ENCODE results near the gene RNF14.

Gene RNF14

GRCh38 chr5:141968914-141969608, at the start of gene RNF14:
RNF14 (plus strand) TSS chr5:141969105; CDS start chr5:141973589, 4,484 bp downstream.
- no peak for TF ChIP-seq REST (IDR thresholded peaks at IDR 0.05; ENCODE audit: low read depth)
- peak; percentile 98 for TF ChIP-seq ZBTB7A (IDR thresholded peaks at IDR 0.05; ENCODE audit: low read depth)
- peak; percentile 91 for TF ChIP-seq TAF1 (IDR thresholded peaks at IDR 0.05; ENCODE audit: low read depth)
- 0 out of 2 replicates have a peak, but pooled peaks have one; percentile 53 for TF ChIP-seq YY1 (IDR thresholded peaks at IDR 0.05; ENCODE audit: low read depth)
- TF ChIP-seq TCF12 (IDR thresholded peaks at IDR 0.05; ENCODE audit: low read depth), result peak; percentile 77
- TF ChIP-seq USF1 (IDR thresholded peaks at IDR 0.05), result peak; percentile 78
- TF ChIP-seq CEBPB (IDR thresholded peaks at IDR 0.05), result no peak
- TF ChIP-seq MAX (IDR thresholded peaks at IDR 0.05), result peak; percentile 48

GRCh38 chr5:141919218-141920119, 49.4 kb upstream of the RNF14 start:
- TF ChIP-seq FOXM1 (IDR thresholded peaks at IDR 0.05; ENCODE audit: borderline replicate concordance, low read depth) (no peak), REST (IDR thresholded peaks at IDR 0.05; ENCODE audit: low read depth) (no peak), TCF12 (IDR thresholded peaks at IDR 0.05; ENCODE audit: low read depth) (no peak), RAD21 (IDR thresholded peaks at IDR 0.05; ENCODE audit: low read depth) (no peak), TAF1 (IDR thresholded peaks at IDR 0.05; ENCODE audit: low read depth) (no peak), CREB1 (IDR thresholded peaks at IDR 0.05; ENCODE audit: low read depth) (no peak), YY1 (IDR thresholded peaks at IDR 0.05; ENCODE audit: low read depth) (no peak), MAX (IDR thresholded peaks at IDR 0.05) (no peak), USF1 (IDR thresholded peaks at IDR 0.05) (no peak)

GRCh38 chr5:141920771-141921170, 48.1 kb upstream of the RNF14 start:
- TF ChIP-seq TAF1 (IDR thresholded peaks at IDR 0.05; ENCODE audit: low read depth), result no peak
- no peak for TF ChIP-seq REST (IDR thresholded peaks at IDR 0.05; ENCODE audit: low read depth)
- no peak for TF ChIP-seq USF1 (IDR thresholded peaks at IDR 0.05)
- no peak for TF ChIP-seq CREB1 (IDR thresholded peaks at IDR 0.05; ENCODE audit: low read depth)
- no peak for TF ChIP-seq NFIC (IDR thresholded peaks at IDR 0.05)
- TF ChIP-seq EP300 (IDR thresholded peaks at IDR 0.05; ENCODE audit: borderline replicate concordance), result no peak
- TF ChIP-seq EGR1 (IDR thresholded peaks at IDR 0.05), result no peak
- TF ChIP-seq TEAD4 (IDR thresholded peaks at IDR 0.05), result no peak
- no peak for TF ChIP-seq MAX (IDR thresholded peaks at IDR 0.05)
- TF ChIP-seq TCF12 (IDR thresholded peaks at IDR 0.05; ENCODE audit: low read depth), result no peak
- TF ChIP-seq RAD21 (IDR thresholded peaks at IDR 0.05; ENCODE audit: low read depth), result no peak
- TF ChIP-seq YY1 (IDR thresholded peaks at IDR 0.05; ENCODE audit: low read depth), result no peak
- no peak for TF ChIP-seq FOXM1 (IDR thresholded peaks at IDR 0.05; ENCODE audit: borderline replicate concordance, low read depth)
- no peak for TF ChIP-seq ZBTB7A (IDR thresholded peaks at IDR 0.05; ENCODE audit: low read depth)
- no peak for TF ChIP-seq CEBPB (IDR thresholded peaks at IDR 0.05)
